HPDE6-E6E7 (cell line): ENCODE results near the gene NEIL1.
"Not testable (repeated sequence)": the region's sequence is repeated elsewhere in the genome, so short reads cannot be mapped to it uniquely, and the experiment has no call there.

Experiments
- DNase-seq: peaks from one replicate; pipeline ENCODE4 v3.0.0; 2011; ENCODE audit warnings: missing footprints; ENCODE audit errors: extremely low spot score

The NEIL1 gene

GRCh38 chr15:75346796-75347221 lies at the start of gene NEIL1:
NEIL1 (plus strand) TSS chr15:75347039; CDS start chr15:75348906, 1,867 bp downstream.
- no peak for DNase-seq

GRCh38 chr15:75298541-75299310 lies 48.1 kb upstream of the NEIL1 start:
- not testable (repeated sequence) for DNase-seq

GRCh38 chr15:75299311-75299688 lies 47.5 kb upstream of the NEIL1 start:
- DNase-seq: not testable (repeated sequence)

GRCh38 chr15:75300026-75300425 lies 46.8 kb upstream of the NEIL1 start:
- DNase-seq: not testable (repeated sequence)

GRCh38 chr15:75302318-75302717 lies 44.5 kb upstream of the NEIL1 start:
- DNase-seq: no peak

GRCh38 chr15:75302753-75303152 lies 44.1 kb upstream of the NEIL1 start:
- DNase-seq: not testable (repeated sequence)

- no peak for DNase-seq
Observed at GRCh38 chr15:75306188-75306587, 40.7 kb upstream of the NEIL1 start.

GRCh38 chr15:75307778-75308390 lies 39.0 kb upstream of the NEIL1 start:
- DNase-seq: peak; percentile 64

- no peak for DNase-seq
Observed at GRCh38 chr15:75309711-75310110, 37.1 kb upstream of the NEIL1 start.

- not testable (repeated sequence) for DNase-seq
Observed at GRCh38 chr15:75312548-75312947, 34.3 kb upstream of the NEIL1 start.

- DNase-seq: no peak
Observed at GRCh38 chr15:75313116-75313845, 33.6 kb upstream of the NEIL1 start.

GRCh38 chr15:75314552-75315290 lies 32.1 kb upstream of the NEIL1 start:
- DNase-seq: no peak

GRCh38 chr15:75319231-75319897 lies 27.5 kb upstream of the NEIL1 start:
- not testable (repeated sequence) for DNase-seq

- no peak for DNase-seq
Observed at GRCh38 chr15:75321711-75322110, 25.1 kb upstream of the NEIL1 start.

GRCh38 chr15:75325922-75326321 lies 20.9 kb upstream of the NEIL1 start:
- DNase-seq: no peak

GRCh38 chr15:75327005-75327404 lies 19.8 kb upstream of the NEIL1 start:
- DNase-seq: no peak

GRCh38 chr15:75327491-75327890 lies 19.3 kb upstream of the NEIL1 start:
- no peak for DNase-seq

GRCh38 chr15:75328493-75329314 lies 18.1 kb upstream of the NEIL1 start:
- no peak for DNase-seq

- no peak for DNase-seq
Observed at GRCh38 chr15:75329571-75329970, 17.3 kb upstream of the NEIL1 start.

- not testable (repeated sequence) for DNase-seq
Observed at GRCh38 chr15:75332093-75332492, 14.7 kb upstream of the NEIL1 start.
